HEK293 (cell line): Measurements from ENCODE around the gene HS6ST3.

Source experiments
- FEZF1 ChIP-seq: fragments of 450-650 bp; formaldehyde crosslinking; IDR thresholded peaks from 2 replicates; pipeline ENCODE4 v1.5.1; 2016; ENCODE audit warnings: missing biosample characterization, missing genetic modification characterization
- GFI1B ChIP-seq: fragments of 450-650 bp; formaldehyde crosslinking; IDR thresholded peaks from 2 replicates; pipeline ENCODE4 v1.5.1; 2016; ENCODE audit warnings: missing biosample characterization, missing genetic modification characterization
- GLIS2 ChIP-seq: fragments of 450-650 bp; formaldehyde crosslinking; IDR thresholded peaks from 2 replicates; pipeline ENCODE4 v1.5.1; 2016; ENCODE audit warnings: missing biosample characterization, missing genetic modification characterization
- KLF7 ChIP-seq: fragments of 450-650 bp; formaldehyde crosslinking; IDR thresholded peaks from 2 replicates; pipeline ENCODE4 v1.5.1; 2016; ENCODE audit warnings: missing biosample characterization, missing genetic modification characterization, borderline replicate concordance
- MEIS1 ChIP-seq: sonication (generic); formaldehyde crosslinking; IDR thresholded peaks from 2 replicates; pipeline ENCODE4 v1.8.1; 2022; ENCODE audit warnings: missing genetic modification reagents, mild to moderate bottlenecking, borderline replicate concordance
- ZBTB17 ChIP-seq: fragments of 450-650 bp; formaldehyde crosslinking; IDR thresholded peaks from 2 replicates; pipeline ENCODE4 v1.5.1; 2016; ENCODE audit warnings: missing biosample characterization, missing genetic modification characterization
- ZBTB20 ChIP-seq: fragments of 450-650 bp; formaldehyde crosslinking; IDR thresholded peaks from 2 replicates; pipeline ENCODE4 v1.5.1; 2016; ENCODE audit warnings: missing biosample characterization, missing genetic modification characterization
- ZFHX2 ChIP-seq: fragments of 450-650 bp; formaldehyde crosslinking; conservative IDR thresholded peaks from 2 replicates; pipeline ENCODE4 v1.5.1; 2016; ENCODE audit warnings: missing biosample characterization, missing genetic modification characterization
- ZNF2 ChIP-seq: fragments of 450-650 bp; formaldehyde crosslinking; IDR thresholded peaks from 2 replicates; pipeline ENCODE4 v1.5.1; 2016; ENCODE audit warnings: missing biosample characterization, missing genetic modification characterization
- ZNF423 ChIP-seq: fragments of 450-650 bp; formaldehyde crosslinking; IDR thresholded peaks from 2 replicates; pipeline ENCODE4 v1.5.1; 2016; ENCODE audit warnings: missing biosample characterization, missing genetic modification characterization
- ZNF501 ChIP-seq: fragments of 450-650 bp; formaldehyde crosslinking; IDR thresholded peaks from 2 replicates; pipeline ENCODE4 v1.5.1; 2016; ENCODE audit warnings: missing biosample characterization, missing genetic modification characterization
- ZNF514 ChIP-seq: fragments of 450-650 bp; formaldehyde crosslinking; IDR thresholded peaks from 2 replicates; pipeline ENCODE4 v1.5.1; 2016; ENCODE audit warnings: missing biosample characterization, missing genetic modification characterization
- ZNF548 ChIP-seq: fragments of 450-650 bp; formaldehyde crosslinking; IDR thresholded peaks from 2 replicates; pipeline ENCODE4 v1.5.1; 2016; ENCODE audit warnings: missing biosample characterization, missing genetic modification characterization
- ZNF610 ChIP-seq: fragments of 450-650 bp; formaldehyde crosslinking; IDR thresholded peaks from 2 replicates; pipeline ENCODE4 v1.5.1; 2016; ENCODE audit warnings: missing biosample characterization, missing genetic modification characterization, borderline replicate concordance
- ZNF624 ChIP-seq: fragments of 450-650 bp; formaldehyde crosslinking; IDR thresholded peaks from 2 replicates; pipeline ENCODE4 v1.5.1; 2017; ENCODE audit warnings: missing biosample characterization, missing genetic modification characterization
- ZNF658 ChIP-seq: fragments of 450-650 bp; formaldehyde crosslinking; IDR thresholded peaks from 2 replicates; pipeline ENCODE4; 2016; ENCODE audit warnings: missing biosample characterization, missing genetic modification characterization
- ZNF660 ChIP-seq: fragments of 450-650 bp; IDR thresholded peaks from 2 replicates; pipeline ENCODE4 v1.5.1; 2018; ENCODE audit warnings: missing biosample characterization, mild to moderate bottlenecking, missing genetic modification characterization
- ZNF677 ChIP-seq: fragments of 450-650 bp; IDR thresholded peaks from 2 replicates; pipeline ENCODE4 v1.5.0; 2018; ENCODE audit warnings: missing biosample characterization, mild to moderate bottlenecking, missing genetic modification characterization, moderate library complexity
- TF ChIP-seq, protein P1 (sequence below): fragments of 450-650 bp; formaldehyde crosslinking; IDR thresholded peaks from 2 replicates; pipeline ENCODE4 v1.5.1; 2016; ENCODE audit warnings: missing biosample characterization, missing genetic modification characterization
- TF ChIP-seq, protein P2 (sequence below): fragments of 450-650 bp; formaldehyde crosslinking; IDR thresholded peaks from 2 replicates; pipeline ENCODE4 v1.5.1; 2016; ENCODE audit warnings: missing biosample characterization, missing genetic modification characterization
- TF ChIP-seq, protein P3 (sequence below): fragments of 450-650 bp; formaldehyde crosslinking; IDR thresholded peaks from 2 replicates; pipeline ENCODE4 v1.5.1; 2017; ENCODE audit warnings: missing biosample characterization, missing genetic modification characterization
- TF ChIP-seq, protein P4 (sequence below): fragments of 450-650 bp; formaldehyde crosslinking; IDR thresholded peaks from 2 replicates; pipeline ENCODE4; 2016; ENCODE audit warnings: missing biosample characterization, missing genetic modification characterization
- TF ChIP-seq, protein P5 (sequence below): fragments of 450-650 bp; formaldehyde crosslinking; IDR thresholded peaks from 2 replicates; pipeline ENCODE4 v1.5.1; 2017; ENCODE audit warnings: missing biosample characterization, mild to moderate bottlenecking, missing genetic modification characterization, moderate library complexity
- TF ChIP-seq, protein P6 (sequence below): fragments of 450-650 bp; formaldehyde crosslinking; IDR thresholded peaks from 2 replicates; pipeline ENCODE4 v1.5.1; 2016; ENCODE audit warnings: missing biosample characterization, missing genetic modification characterization
- TF ChIP-seq, protein P7 (sequence below): fragments of 450-650 bp; formaldehyde crosslinking; IDR thresholded peaks from 2 replicates; pipeline ENCODE4 v1.5.1; 2016; ENCODE audit warnings: missing biosample characterization, missing genetic modification characterization
- TF ChIP-seq, protein P8 (sequence below): fragments of 450-650 bp; formaldehyde crosslinking; IDR thresholded peaks from 2 replicates; pipeline ENCODE4 v1.5.1; 2016; ENCODE audit warnings: missing biosample characterization, missing genetic modification characterization

HS6ST3 gene

DNA sequence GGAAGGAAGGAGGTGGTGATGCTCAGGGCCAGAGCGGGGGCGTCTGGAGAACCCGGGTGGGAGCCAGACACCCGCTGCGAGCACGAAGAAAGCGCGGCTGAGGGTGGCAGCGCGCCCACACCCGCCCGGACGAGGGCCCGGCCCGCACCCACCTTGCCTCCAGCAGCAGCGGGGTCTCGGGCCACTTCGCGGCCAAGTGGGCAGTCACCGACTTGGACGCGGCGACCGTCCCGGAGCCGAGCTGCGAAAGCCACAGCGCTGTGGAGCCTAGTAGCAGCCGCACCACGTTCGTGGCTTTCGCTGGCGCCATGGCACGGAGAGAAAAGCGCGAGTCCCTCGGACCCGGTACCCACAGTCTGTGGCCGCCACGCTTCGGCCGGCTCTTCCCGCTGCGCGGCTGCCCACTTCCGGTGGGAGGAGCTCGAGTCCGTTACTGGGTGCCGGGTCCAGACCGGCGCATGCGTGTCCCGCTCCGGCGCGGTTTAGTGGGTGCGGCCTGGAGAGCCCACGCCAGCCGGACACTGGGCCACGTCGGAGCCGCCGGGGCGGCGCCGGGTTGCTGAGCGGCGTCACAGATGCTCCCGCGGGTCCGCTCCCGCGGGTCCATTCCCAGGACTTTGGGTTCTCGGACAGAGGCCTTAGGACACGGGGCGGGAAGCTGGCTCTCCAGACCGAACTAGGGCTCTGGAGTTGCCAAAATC, 36.8 kb upstream of the HS6ST3 start, which contains the start of gene UGGT2 (continued):
- TF ChIP-seq ZNF677 (tag by site-specific recombination), result peak; percentile 55; the same call in 1 of the 2 replicates
- TF ChIP-seq ZNF514 (tag by site-specific recombination), result no peak
- TF ChIP-seq MEIS1 (CRISPR knock-in tag), result no peak
- no peak for TF ChIP-seq ZNF658 (tag by site-specific recombination)
- TF ChIP-seq, protein P1, sequence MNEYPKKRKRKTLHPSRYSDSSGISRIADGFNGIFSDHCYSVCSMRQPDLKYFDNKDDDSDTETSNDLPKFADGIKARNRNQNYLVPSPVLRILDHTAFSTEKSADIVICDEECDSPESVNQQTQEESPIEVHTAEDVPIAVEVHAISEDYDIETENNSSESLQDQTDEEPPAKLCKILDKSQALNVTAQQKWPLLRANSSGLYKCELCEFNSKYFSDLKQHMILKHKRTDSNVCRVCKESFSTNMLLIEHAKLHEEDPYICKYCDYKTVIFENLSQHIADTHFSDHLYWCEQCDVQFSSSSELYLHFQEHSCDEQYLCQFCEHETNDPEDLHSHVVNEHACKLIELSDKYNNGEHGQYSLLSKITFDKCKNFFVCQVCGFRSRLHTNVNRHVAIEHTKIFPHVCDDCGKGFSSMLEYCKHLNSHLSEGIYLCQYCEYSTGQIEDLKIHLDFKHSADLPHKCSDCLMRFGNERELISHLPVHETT (tag by site-specific recombination), result peak; percentile 43; the same call in 1 of the 2 replicates
- TF ChIP-seq ZNF624 (tag by site-specific recombination), result no peak
- TF ChIP-seq ZBTB17, result peak; percentile 20; the same call in 1 of the 2 replicates
- TF ChIP-seq, protein P2, sequence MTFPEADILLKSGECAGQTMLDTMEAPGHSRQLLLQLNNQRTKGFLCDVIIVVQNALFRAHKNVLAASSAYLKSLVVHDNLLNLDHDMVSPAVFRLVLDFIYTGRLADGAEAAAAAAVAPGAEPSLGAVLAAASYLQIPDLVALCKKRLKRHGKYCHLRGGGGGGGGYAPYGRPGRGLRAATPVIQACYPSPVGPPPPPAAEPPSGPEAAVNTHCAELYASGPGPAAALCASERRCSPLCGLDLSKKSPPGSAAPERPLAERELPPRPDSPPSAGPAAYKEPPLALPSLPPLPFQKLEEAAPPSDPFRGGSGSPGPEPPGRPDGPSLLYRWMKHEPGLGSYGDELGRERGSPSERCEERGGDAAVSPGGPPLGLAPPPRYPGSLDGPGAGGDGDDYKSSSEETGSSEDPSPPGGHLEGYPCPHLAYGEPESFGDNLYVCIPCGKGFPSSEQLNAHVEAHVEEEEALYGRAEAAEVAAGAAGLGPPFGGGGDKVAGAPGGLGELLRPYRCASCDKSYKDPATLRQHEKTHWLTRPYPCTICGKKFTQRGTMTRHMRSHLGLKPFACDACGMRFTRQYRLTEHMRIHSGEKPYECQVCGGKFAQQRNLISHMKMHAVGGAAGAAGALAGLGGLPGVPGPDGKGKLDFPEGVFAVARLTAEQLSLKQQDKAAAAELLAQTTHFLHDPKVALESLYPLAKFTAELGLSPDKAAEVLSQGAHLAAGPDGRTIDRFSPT, result peak; percentile 98
- peak; percentile 95 for TF ChIP-seq ZNF501 (tag by site-specific recombination)
- peak; percentile 72 for TF ChIP-seq FEZF1 (tag by site-specific recombination)
- TF ChIP-seq KLF7 (tag by site-specific recombination), result 0 out of 2 replicates have a peak, but pooled peaks have one; percentile 36
- TF ChIP-seq, protein P3, sequence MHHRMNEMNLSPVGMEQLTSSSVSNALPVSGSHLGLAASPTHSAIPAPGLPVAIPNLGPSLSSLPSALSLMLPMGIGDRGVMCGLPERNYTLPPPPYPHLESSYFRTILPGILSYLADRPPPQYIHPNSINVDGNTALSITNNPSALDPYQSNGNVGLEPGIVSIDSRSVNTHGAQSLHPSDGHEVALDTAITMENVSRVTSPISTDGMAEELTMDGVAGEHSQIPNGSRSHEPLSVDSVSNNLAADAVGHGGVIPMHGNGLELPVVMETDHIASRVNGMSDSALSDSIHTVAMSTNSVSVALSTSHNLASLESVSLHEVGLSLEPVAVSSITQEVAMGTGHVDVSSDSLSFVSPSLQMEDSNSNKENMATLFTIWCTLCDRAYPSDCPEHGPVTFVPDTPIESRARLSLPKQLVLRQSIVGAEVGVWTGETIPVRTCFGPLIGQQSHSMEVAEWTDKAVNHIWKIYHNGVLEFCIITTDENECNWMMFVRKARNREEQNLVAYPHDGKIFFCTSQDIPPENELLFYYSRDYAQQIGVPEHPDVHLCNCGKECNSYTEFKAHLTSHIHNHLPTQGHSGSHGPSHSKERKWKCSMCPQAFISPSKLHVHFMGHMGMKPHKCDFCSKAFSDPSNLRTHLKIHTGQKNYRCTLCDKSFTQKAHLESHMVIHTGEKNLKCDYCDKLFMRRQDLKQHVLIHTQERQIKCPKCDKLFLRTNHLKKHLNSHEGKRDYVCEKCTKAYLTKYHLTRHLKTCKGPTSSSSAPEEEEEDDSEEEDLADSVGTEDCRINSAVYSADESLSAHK (tag by site-specific recombination), result peak; percentile 7; the same call in 1 of the 2 replicates
- 0 out of 2 replicates have a peak, but pooled peaks have one; percentile 44 for TF ChIP-seq ZNF660
- TF ChIP-seq ZNF423 (tag by site-specific recombination), result peak; percentile 40; the same call in 1 of the 2 replicates
- peak; percentile 75 for TF ChIP-seq ZNF610 (tag by site-specific recombination)
- TF ChIP-seq, protein P4, sequence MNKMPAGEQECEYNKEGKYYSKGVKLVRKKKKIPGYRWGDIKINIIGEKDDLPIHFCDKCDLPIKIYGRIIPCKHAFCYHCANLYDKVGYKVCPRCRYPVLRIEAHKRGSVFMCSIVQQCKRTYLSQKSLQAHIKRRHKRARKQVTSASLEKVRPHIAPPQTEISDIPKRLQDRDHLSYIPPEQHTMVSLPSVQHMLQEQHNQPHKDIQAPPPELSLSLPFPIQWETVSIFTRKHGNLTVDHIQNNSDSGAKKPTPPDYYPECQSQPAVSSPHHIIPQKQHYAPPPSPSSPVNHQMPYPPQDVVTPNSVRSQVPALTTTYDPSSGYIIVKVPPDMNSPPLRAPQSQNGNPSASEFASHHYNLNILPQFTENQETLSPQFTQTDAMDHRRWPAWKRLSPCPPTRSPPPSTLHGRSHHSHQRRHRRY (tag by site-specific recombination), result no peak
- 0 out of 2 replicates have a peak, but pooled peaks have one; percentile 19 for TF ChIP-seq GLIS2 (tag by site-specific recombination)
- TF ChIP-seq, protein P5, sequence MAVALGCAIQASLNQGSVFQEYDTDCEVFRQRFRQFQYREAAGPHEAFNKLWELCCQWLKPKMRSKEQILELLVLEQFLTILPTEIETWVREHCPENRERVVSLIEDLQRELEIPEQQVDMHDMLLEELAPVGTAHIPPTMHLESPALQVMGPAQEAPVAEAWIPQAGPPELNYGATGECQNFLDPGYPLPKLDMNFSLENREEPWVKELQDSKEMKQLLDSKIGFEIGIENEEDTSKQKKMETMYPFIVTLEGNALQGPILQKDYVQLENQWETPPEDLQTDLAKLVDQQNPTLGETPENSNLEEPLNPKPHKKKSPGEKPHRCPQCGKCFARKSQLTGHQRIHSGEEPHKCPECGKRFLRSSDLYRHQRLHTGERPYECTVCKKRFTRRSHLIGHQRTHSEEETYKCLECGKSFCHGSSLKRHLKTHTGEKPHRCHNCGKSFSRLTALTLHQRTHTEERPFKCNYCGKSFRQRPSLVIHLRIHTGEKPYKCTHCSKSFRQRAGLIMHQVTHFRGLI, result 0 out of 2 replicates have a peak, but pooled peaks have one; percentile 18
- TF ChIP-seq, protein P6, sequence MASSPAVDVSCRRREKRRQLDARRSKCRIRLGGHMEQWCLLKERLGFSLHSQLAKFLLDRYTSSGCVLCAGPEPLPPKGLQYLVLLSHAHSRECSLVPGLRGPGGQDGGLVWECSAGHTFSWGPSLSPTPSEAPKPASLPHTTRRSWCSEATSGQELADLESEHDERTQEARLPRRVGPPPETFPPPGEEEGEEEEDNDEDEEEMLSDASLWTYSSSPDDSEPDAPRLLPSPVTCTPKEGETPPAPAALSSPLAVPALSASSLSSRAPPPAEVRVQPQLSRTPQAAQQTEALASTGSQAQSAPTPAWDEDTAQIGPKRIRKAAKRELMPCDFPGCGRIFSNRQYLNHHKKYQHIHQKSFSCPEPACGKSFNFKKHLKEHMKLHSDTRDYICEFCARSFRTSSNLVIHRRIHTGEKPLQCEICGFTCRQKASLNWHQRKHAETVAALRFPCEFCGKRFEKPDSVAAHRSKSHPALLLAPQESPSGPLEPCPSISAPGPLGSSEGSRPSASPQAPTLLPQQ (tag by site-specific recombination), result peak; percentile 67; the same call in 1 of the 2 replicates
- TF ChIP-seq, protein P7, sequence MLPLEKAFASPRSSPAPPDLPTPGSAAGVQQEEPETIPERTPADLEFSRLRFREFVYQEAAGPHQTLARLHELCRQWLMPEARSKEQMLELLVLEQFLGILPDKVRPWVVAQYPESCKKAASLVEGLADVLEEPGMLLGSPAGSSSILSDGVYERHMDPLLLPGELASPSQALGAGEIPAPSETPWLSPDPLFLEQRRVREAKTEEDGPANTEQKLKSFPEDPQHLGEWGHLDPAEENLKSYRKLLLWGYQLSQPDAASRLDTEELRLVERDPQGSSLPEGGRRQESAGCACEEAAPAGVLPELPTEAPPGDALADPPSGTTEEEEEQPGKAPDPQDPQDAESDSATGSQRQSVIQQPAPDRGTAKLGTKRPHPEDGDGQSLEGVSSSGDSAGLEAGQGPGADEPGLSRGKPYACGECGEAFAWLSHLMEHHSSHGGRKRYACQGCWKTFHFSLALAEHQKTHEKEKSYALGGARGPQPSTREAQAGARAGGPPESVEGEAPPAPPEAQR, result no peak
- peak; percentile 31; the same call in 1 of the 2 replicates for TF ChIP-seq ZBTB20
- no peak for TF ChIP-seq ZNF548
- TF ChIP-seq, protein P8, sequence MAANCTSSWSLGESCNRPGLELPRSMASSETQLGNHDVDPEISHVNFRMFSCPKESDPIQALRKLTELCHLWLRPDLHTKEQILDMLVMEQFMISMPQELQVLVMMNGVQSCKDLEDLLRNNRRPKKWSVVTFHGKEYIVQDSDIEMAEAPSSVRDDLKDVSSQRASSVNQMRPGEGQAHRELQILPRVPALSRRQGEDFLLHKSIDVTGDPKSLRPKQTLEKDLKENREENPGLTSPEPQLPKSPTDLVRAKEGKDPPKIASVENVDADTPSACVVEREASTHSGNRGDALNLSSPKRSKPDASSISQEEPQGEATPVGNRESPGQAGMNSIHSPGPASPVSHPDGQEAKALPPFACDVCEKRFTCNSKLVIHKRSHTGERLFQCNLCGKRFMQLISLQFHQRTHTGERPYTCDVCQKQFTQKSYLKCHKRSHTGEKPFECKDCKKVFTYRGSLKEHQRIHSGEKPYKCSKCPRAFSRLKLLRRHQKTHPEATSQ (tag by site-specific recombination), result peak; percentile 87; the same call in 1 of the 2 replicates
- TF ChIP-seq ZNF2 (tag by site-specific recombination), result peak; percentile 70; the same call in 1 of the 2 replicates
- peak; percentile 93 for TF ChIP-seq ZFHX2 (tag by site-specific recombination)
- TF ChIP-seq GFI1B, result no peak
